GM12874 (cell line): ENCODE measurements around the gene TMEM260.

Source experiments
- TF ChIP-seq, protein P1 (sequence below): IDR thresholded peaks from 2 replicates; pipeline ENCODE4 v1.5.1; 2011; ENCODE audit warnings: low read depth, mild to moderate bottlenecking, control low read depth, low read length, moderate library complexity; ENCODE audit not compliant: insufficient read depth

The TMEM260 gene

GRCh38 chr14:56580221-56580711 lies 668 bp downstream of the TMEM260 start:
- TF ChIP-seq, protein P1, sequence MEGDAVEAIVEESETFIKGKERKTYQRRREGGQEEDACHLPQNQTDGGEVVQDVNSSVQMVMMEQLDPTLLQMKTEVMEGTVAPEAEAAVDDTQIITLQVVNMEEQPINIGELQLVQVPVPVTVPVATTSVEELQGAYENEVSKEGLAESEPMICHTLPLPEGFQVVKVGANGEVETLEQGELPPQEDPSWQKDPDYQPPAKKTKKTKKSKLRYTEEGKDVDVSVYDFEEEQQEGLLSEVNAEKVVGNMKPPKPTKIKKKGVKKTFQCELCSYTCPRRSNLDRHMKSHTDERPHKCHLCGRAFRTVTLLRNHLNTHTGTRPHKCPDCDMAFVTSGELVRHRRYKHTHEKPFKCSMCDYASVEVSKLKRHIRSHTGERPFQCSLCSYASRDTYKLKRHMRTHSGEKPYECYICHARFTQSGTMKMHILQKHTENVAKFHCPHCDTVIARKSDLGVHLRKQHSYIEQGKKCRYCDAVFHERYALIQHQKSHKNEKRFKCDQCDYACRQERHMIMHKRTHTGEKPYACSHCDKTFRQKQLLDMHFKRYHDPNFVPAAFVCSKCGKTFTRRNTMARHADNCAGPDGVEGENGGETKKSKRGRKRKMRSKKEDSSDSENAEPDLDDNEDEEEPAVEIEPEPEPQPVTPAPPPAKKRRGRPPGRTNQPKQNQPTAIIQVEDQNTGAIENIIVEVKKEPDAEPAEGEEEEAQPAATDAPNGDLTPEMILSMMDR = no peak

GRCh38 chr14:56581041-56581727 lies 1.6 kb downstream of the TMEM260 start:
- TF ChIP-seq, protein P1 = no peak

DNA sequence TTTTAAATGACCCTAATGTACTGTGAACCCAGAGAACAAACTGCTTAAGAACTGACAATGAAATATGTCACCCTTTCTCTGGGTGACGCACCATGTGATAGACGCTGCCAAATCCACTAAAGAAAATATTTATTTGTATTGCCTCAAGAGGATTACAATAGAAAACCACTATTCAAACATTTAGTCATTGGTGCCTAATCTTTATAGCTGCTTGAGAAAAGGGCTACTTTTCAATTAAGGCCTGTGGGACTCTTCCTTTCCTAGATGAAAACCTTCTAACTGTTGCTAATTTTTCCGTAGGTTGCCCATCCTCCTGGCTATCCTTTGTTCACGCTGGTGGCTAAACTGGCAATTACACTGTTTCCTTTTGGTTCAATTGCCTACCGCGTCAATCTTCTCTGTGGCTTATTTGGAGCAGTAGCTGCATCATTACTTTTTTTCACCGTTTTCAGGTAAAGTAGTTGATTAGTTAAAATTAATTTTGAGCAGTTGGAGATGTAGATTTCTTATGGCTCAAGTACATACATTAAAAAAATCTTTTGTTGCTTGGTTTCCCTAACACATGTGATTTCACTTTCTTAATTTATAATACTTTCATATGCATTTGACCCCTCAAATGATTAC lies 6.0 kb downstream of the TMEM260 start:
- TF ChIP-seq, protein P1 = no peak

GRCh38 chr14:56587701-56588100 lies 8.1 kb downstream of the TMEM260 start:
- TF ChIP-seq, protein P1 = no peak

GRCh38 chr14:56590535-56590960 lies 10.9 kb downstream of the TMEM260 start:
- TF ChIP-seq, protein P1 = no peak

DNA sequence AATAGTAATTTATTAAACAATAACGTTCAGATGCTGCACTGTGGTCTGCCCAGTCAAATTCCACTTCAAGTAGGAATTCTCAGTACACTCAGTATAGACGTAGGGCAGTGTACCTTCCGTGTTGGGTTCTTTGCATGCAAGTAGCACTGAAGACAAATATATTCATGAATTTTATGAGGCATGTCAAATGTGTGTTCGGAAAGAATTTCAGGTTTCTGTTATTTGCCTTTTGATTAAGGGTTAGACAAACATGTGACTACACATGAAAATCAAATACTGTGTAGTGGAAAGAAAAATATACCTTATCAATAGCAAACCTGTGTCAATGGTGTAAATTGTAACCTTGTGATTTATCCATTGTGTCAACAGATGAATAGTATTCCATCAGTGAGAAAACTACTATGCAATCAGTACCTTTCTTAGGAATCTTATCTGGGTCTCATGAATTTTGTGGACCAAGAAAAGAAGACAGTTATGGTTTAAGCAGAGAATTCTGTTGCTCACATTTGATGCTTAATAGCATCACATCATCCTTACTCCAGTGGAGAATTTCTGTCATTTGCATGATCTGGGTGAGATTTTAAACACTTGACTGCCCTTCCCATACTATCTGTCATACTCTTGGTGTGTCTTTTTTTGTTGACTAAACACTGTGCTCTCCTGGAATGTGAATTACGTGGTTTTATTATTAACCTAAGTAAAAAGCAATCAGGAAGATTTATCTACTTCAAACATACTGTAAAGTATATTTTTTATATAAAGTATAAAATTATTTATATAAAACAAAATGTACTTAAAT lies 13.3 kb downstream of the TMEM260 start:
- TF ChIP-seq, protein P1 = no peak

DNA sequence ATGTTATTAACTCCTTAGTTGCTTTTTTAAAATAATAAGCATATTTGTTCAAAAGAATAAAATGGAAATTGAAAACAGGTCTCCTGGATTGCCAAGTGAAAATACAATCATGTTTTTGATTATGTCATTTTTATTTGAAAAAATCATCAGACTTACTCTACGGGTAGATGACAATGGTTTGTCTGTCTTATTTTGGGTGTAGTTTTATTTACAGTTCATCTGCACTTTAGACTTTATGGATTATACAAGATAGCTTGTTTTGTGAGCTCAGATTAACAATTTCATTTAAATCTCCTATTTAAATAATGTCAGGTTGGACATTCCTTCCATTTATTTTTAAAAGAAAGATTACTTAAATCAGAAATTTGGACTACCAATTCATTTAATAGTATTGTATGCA lies 14.8 kb downstream of the TMEM260 start:
- TF ChIP-seq, protein P1 = no peak
